ENCODE data around the gene FARS2.

FARS2 gene

GRCh38 chr6:5712349-5713215 lies 451.3 kb downstream of the FARS2 start:
- no peak for DNase-seq (ENCODE audit: low read depth in 2 of 3, low spot score in 2 of 3)

GRCh38 chr6:5713519-5713918 lies 452.2 kb downstream of the FARS2 start:
- DNase-seq (ENCODE audit: low read depth in 2 of 3, low spot score in 2 of 3), result no peak

- DNase-seq (ENCODE audit: low read depth in 2 of 3, low spot score in 2 of 3), result no peak
These were observed 457.1 kb downstream of the FARS2 start for GRCh38 chr6:5718231-5718947.

- DNase-seq (ENCODE audit: low read depth in 2 of 3, low spot score in 2 of 3), result no peak
These were observed 462.8 kb downstream of the FARS2 start for GRCh38 chr6:5723841-5724691.

- no peak for DNase-seq (ENCODE audit: low read depth in 2 of 3, low spot score in 2 of 3)
These were observed 463.6 kb downstream of the FARS2 start for GRCh38 chr6:5724911-5725310.

- no peak for DNase-seq (ENCODE audit: low read depth in 2 of 3, low spot score in 2 of 3)
These were observed 465.8 kb downstream of the FARS2 start for GRCh38 chr6:5726976-5727718.

- no peak for DNase-seq (ENCODE audit: low read depth in 2 of 3, low spot score in 2 of 3)
These were observed 467.2 kb downstream of the FARS2 start for GRCh38 chr6:5728351-5729079.

GRCh38 chr6:5729080-5729434 lies 467.7 kb downstream of the FARS2 start:
- DNase-seq (ENCODE audit: low read depth in 2 of 3, low spot score in 2 of 3), result no peak

GRCh38 chr6:5729813-5730517 lies 468.7 kb downstream of the FARS2 start:
- no peak for DNase-seq (ENCODE audit: low read depth in 2 of 3, low spot score in 2 of 3)

GRCh38 chr6:5730585-5731263 lies 469.4 kb downstream of the FARS2 start:
- DNase-seq (ENCODE audit: low read depth in 2 of 3, low spot score in 2 of 3), result no peak

GRCh38 chr6:5731435-5731834 lies 470.1 kb downstream of the FARS2 start:
- no peak for DNase-seq (ENCODE audit: low read depth in 2 of 3, low spot score in 2 of 3)

GRCh38 chr6:5732496-5732895 lies 471.2 kb downstream of the FARS2 start:
- no peak for DNase-seq (ENCODE audit: low read depth in 2 of 3, low spot score in 2 of 3)

GRCh38 chr6:5736016-5736738 lies 474.9 kb downstream of the FARS2 start:
- DNase-seq (ENCODE audit: low read depth in 2 of 3, low spot score in 2 of 3), result no peak

GRCh38 chr6:5737460-5737859 lies 476.1 kb downstream of the FARS2 start:
- no peak for DNase-seq (ENCODE audit: low read depth in 2 of 3, low spot score in 2 of 3)

- no peak for DNase-seq (ENCODE audit: low read depth in 2 of 3, low spot score in 2 of 3)
These were observed 476.9 kb downstream of the FARS2 start for GRCh38 chr6:5738211-5738610.

- no peak for DNase-seq (ENCODE audit: low read depth in 2 of 3, low spot score in 2 of 3)
These were observed 483.2 kb downstream of the FARS2 start for GRCh38 chr6:5744497-5744896.

- no peak for DNase-seq (ENCODE audit: low read depth in 2 of 3, low spot score in 2 of 3)
These were observed 483.8 kb downstream of the FARS2 start for GRCh38 chr6:5745081-5745480.

- no peak for DNase-seq (ENCODE audit: low read depth in 2 of 3, low spot score in 2 of 3)
These were observed 484.9 kb downstream of the FARS2 start for GRCh38 chr6:5746053-5746758.

Measured in activated CD8-positive, alpha-beta memory T cell treated with anti-CD3 and anti-CD28 coated beads for 48 hours (primary cell).